ENCODE results near the gene GPR143.

The GPR143 gene

GRCh38 chrX:9767375-9767774 lies 1.7 kb upstream of the GPR143 start:
- H3K4me3 ChIP-seq (ENCODE audit: low read depth, low read length): no peak overlapping the region
- H3K27ac ChIP-seq (ENCODE audit: low read depth, low read length): no peak overlapping the region
- no peak overlapping the region for H3K9ac ChIP-seq (ENCODE audit: low read length)
- H3K9me3 ChIP-seq (ENCODE audit: control insufficient read depth, insufficient read depth, low read depth, low read length): no peaks in the 10 kb centered on the region
- H3K36me3 ChIP-seq (ENCODE audit: control insufficient read depth, insufficient read depth, low read length): no peaks in the 10 kb centered on the region
- no peaks in the 10 kb centered on the region; the same call in 1 of the 2 replicates for H3K27me3 ChIP-seq (ENCODE audit: control insufficient read depth, insufficient read depth, low read length)
- peaks cover 11% of the 10 kb centered on the region; the same call in 1 of the 2 replicates for H3K4me1 ChIP-seq (ENCODE audit: control insufficient read depth, insufficient read depth, low read length)

- no peak overlapping the region for H3K27ac ChIP-seq (ENCODE audit: low read depth, low read length)
- H3K4me1 ChIP-seq (ENCODE audit: control insufficient read depth, insufficient read depth, low read length): peaks cover 6% of the 10 kb centered on the region; the same call in 1 of the 2 replicates
- peak overlapping the region; percentile 62 for H3K4me3 ChIP-seq (ENCODE audit: low read depth, low read length)
- no peaks in the 10 kb centered on the region; the same call in 1 of the 2 replicates for H3K27me3 ChIP-seq (ENCODE audit: control insufficient read depth, insufficient read depth, low read length)
- H3K36me3 ChIP-seq (ENCODE audit: control insufficient read depth, insufficient read depth, low read length): no peaks in the 10 kb centered on the region
- peak overlapping the region; percentile 46 for H3K9ac ChIP-seq (ENCODE audit: low read length)
- H3K9me3 ChIP-seq (ENCODE audit: control insufficient read depth, insufficient read depth, low read depth, low read length): no peaks in the 10 kb centered on the region
These were observed 443 bp downstream of the GPR143 start for GRCh38 chrX:9765072-9765736.

DNA sequence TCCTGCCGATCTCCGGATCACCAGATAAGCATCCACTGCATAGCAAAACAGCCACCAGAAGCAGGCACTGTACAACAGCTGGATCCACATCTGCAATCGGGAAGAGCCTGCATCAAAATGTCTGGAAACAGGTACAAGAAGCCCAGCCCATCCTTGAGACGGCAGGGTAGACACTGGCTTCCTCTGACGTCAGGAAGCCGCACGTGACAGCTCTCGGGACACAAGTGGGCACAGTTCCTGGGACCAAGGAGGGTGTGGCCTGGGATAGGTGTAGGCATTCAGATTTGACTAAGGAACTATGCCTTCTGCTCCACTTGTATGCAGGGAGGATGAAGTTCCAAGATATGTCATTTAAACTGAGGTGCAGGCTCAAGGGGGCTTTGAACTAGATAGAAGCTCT lies 6.3 kb downstream of the GPR143 start:
- Histone ChIP-seq H3K36me3 (ENCODE audit: control insufficient read depth, insufficient read depth, low read length) (0 out of 2 replicates have a peak, but pooled peaks cover 3% of the 10 kb centered on the region), H3K9ac (ENCODE audit: low read length) (no peak overlapping the region), H3K9me3 (ENCODE audit: control insufficient read depth, insufficient read depth, low read depth, low read length) (no peaks in the 10 kb centered on the region), H3K27me3 (ENCODE audit: control insufficient read depth, insufficient read depth, low read length) (no peaks in the 10 kb centered on the region; the same call in 1 of the 2 replicates), H3K27ac (ENCODE audit: low read depth, low read length) (no peak overlapping the region), H3K4me1 (ENCODE audit: control insufficient read depth, insufficient read depth, low read length) (no peaks in the 10 kb centered on the region), H3K4me3 (ENCODE audit: low read depth, low read length) (no peak overlapping the region)

GRCh38 chrX:9758021-9758638 lies 7.5 kb downstream of the GPR143 start:
- H3K27ac ChIP-seq (ENCODE audit: low read depth, low read length): no peak overlapping the region
- H3K4me1 ChIP-seq (ENCODE audit: control insufficient read depth, insufficient read depth, low read length): no peaks in the 10 kb centered on the region
- H3K27me3 ChIP-seq (ENCODE audit: control insufficient read depth, insufficient read depth, low read length): no peaks in the 10 kb centered on the region
- H3K9me3 ChIP-seq (ENCODE audit: control insufficient read depth, insufficient read depth, low read depth, low read length): no peaks in the 10 kb centered on the region
- 0 out of 2 replicates have a peak, but pooled peaks cover 3% of the 10 kb centered on the region for H3K36me3 ChIP-seq (ENCODE audit: control insufficient read depth, insufficient read depth, low read length)
- H3K9ac ChIP-seq (ENCODE audit: low read length): no peak overlapping the region
- no peak overlapping the region for H3K4me3 ChIP-seq (ENCODE audit: low read depth, low read length)

DNA sequence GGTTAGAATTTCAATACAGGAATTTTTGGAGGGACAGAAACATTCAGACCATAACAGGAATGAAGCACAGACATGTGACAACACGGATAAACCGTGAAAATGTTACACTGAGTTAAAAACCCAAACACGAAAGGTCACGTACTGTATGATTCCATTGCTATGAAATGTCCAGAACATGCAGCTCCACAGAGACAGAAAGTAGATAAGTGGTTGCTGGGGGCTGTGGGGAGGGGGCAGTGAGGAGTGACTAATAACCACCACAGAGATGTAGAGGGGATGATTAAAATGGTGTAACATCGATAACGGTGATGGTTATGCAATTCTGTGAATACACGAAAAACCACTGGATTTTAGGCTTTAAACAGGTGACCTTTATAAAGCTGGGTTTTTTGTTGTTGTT lies 8.3 kb downstream of the GPR143 start:
- H3K9me3 ChIP-seq (ENCODE audit: control insufficient read depth, insufficient read depth, low read depth, low read length): no peaks in the 10 kb centered on the region
- no peaks in the 10 kb centered on the region for H3K27me3 ChIP-seq (ENCODE audit: control insufficient read depth, insufficient read depth, low read length)
- no peak overlapping the region for H3K9ac ChIP-seq (ENCODE audit: low read length)
- 0 out of 2 replicates have a peak, but pooled peaks cover 3% of the 10 kb centered on the region for H3K36me3 ChIP-seq (ENCODE audit: control insufficient read depth, insufficient read depth, low read length)
- H3K4me1 ChIP-seq (ENCODE audit: control insufficient read depth, insufficient read depth, low read length): no peaks in the 10 kb centered on the region
- no peak overlapping the region for H3K4me3 ChIP-seq (ENCODE audit: low read depth, low read length)
- no peak overlapping the region for H3K27ac ChIP-seq (ENCODE audit: low read depth, low read length)

DNA sequence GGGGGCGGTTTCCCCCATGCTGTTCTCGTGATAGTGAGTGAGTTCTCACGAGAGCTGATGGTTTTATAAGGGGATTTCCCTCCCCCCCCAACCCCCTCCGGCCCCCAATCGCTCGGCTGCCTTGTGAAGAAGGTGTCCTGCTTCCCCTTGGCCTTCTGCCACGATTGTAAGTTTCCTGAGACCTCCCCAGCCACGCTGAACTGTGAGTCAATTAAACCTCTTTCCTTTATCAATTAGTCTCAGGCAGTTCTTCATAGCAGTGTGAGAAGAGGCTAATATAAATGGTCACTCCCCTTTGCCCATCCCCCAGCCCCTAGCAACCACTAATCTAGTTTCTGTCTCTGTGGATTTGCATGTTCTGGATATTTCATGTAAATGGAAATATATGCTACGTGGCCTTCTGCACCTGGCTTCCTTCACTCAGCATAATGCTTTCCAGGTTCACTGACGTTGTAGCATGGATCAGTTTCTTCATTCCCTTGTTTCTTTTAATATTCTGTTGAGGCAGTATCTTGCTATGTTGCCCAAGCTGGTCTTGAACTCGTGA lies 16.4 kb downstream of the GPR143 start:
- Histone ChIP-seq H3K36me3 (ENCODE audit: control insufficient read depth, insufficient read depth, low read length) (no peaks in the 10 kb centered on the region), H3K9ac (ENCODE audit: low read length) (no peak overlapping the region), H3K4me1 (ENCODE audit: control insufficient read depth, insufficient read depth, low read length) (peaks cover 22% of the 10 kb centered on the region), H3K27me3 (ENCODE audit: control insufficient read depth, insufficient read depth, low read length) (no peaks in the 10 kb centered on the region), H3K9me3 (ENCODE audit: control insufficient read depth, insufficient read depth, low read depth, low read length) (no peaks in the 10 kb centered on the region), H3K4me3 (ENCODE audit: low read depth, low read length) (no peak overlapping the region), H3K27ac (ENCODE audit: low read depth, low read length) (no peak overlapping the region)

- no peak overlapping the region for H3K4me3 ChIP-seq (ENCODE audit: low read depth, low read length)
- no peak overlapping the region for H3K27ac ChIP-seq (ENCODE audit: low read depth, low read length)
- no peaks in the 10 kb centered on the region for H3K27me3 ChIP-seq (ENCODE audit: control insufficient read depth, insufficient read depth, low read length)
- no peak overlapping the region for H3K9ac ChIP-seq (ENCODE audit: low read length)
- H3K9me3 ChIP-seq (ENCODE audit: control insufficient read depth, insufficient read depth, low read depth, low read length): no peaks in the 10 kb centered on the region
- no peaks in the 10 kb centered on the region; the same call in 1 of the 2 replicates for H3K36me3 ChIP-seq (ENCODE audit: control insufficient read depth, insufficient read depth, low read length)
- H3K4me1 ChIP-seq (ENCODE audit: control insufficient read depth, insufficient read depth, low read length): peaks cover 22% of the 10 kb centered on the region
These were observed 18.0 kb downstream of the GPR143 start for GRCh38 chrX:9747644-9748043.

DNA sequence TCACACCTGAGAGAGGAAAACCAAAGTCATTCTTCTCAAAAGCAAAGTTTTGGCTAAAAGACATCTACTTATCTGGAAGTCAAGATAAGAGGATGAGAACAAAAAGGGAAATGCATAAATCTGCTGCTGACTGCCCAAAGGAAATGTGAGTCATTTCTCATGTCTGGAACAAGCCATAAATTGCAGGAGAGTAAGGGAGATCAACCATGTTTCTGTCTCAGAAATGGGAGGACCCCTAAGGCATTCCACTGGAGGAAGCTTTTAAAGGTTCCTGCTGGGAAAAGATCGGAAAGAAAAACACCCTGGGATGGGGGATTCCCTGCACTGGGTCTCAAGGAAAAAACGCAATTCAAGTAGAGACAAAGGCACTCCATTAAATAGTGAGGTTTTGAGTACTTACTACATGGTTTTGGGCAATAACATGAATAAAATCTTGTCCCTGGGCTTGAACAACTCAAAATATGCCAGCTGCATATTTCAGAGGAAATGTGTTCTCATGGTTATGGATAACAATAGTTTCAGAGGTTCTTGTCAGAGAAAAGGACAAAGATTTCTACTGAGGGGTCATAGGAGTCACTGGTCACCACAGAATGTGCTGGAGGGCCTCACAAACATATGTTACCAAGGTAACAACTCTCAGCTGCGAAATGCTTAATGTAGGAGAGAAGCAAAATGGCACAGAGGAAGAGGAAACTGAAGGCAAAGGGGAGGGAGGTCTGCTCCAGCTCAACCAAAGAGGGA lies 19.3 kb downstream of the GPR143 start:
- H3K4me3 ChIP-seq (ENCODE audit: low read depth, low read length): no peak overlapping the region

GRCh38 chrX:9745417-9746115 lies 20.1 kb downstream of the GPR143 start:
- H3K4me3 ChIP-seq (ENCODE audit: low read depth, low read length): no peak overlapping the region
- H3K9me3 ChIP-seq (ENCODE audit: control insufficient read depth, insufficient read depth, low read depth, low read length): no peaks in the 10 kb centered on the region
- H3K27ac ChIP-seq (ENCODE audit: low read depth, low read length): peak overlapping the region; percentile 75
- no peaks in the 10 kb centered on the region; the same call in 1 of the 2 replicates for H3K36me3 ChIP-seq (ENCODE audit: control insufficient read depth, insufficient read depth, low read length)
- peaks cover 22% of the 10 kb centered on the region for H3K4me1 ChIP-seq (ENCODE audit: control insufficient read depth, insufficient read depth, low read length)
- H3K27me3 ChIP-seq (ENCODE audit: control insufficient read depth, insufficient read depth, low read length): no peaks in the 10 kb centered on the region
- H3K9ac ChIP-seq (ENCODE audit: low read length): peak overlapping the region; percentile 35

More for the DNA sequence above, 19.3 kb downstream of the GPR143 start:
- no peaks in the 10 kb centered on the region for H3K27me3 ChIP-seq (ENCODE audit: control insufficient read depth, insufficient read depth, low read length)
- peaks cover 22% of the 10 kb centered on the region for H3K4me1 ChIP-seq (ENCODE audit: control insufficient read depth, insufficient read depth, low read length)
- peak overlapping the region; percentile 75 for H3K27ac ChIP-seq (ENCODE audit: low read depth, low read length)
- H3K9me3 ChIP-seq (ENCODE audit: control insufficient read depth, insufficient read depth, low read depth, low read length): no peaks in the 10 kb centered on the region
- no peaks in the 10 kb centered on the region; the same call in 1 of the 2 replicates for H3K36me3 ChIP-seq (ENCODE audit: control insufficient read depth, insufficient read depth, low read length)
- peak overlapping the region; percentile 55 for H3K9ac ChIP-seq (ENCODE audit: low read length)

DNA sequence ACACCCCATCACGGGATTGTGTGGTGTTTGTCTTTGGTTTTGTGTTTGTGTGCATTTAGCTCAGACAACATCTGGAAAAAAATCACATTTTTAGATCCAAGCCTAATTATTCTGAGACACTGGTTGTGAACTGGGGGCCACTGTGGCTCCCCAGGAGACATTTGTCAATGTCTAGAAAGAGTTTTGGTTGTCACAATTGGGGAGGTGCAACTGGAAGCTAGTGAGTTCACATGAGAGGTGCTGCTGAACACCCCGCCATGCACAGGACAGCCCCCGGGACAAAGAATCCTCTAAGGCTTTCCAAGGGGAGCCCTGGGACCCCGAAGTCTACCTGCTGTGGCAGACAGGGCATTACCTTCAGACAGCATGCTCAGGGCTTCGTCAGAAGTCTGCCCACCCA lies 26.5 kb downstream of the GPR143 start:
- H3K27ac ChIP-seq (ENCODE audit: low read depth, low read length): no peak overlapping the region
- H3K36me3 ChIP-seq (ENCODE audit: control insufficient read depth, insufficient read depth, low read length): peaks cover 4% of the 10 kb centered on the region; the same call in 1 of the 2 replicates
- H3K4me1 ChIP-seq (ENCODE audit: control insufficient read depth, insufficient read depth, low read length): no peaks in the 10 kb centered on the region
- H3K27me3 ChIP-seq (ENCODE audit: control insufficient read depth, insufficient read depth, low read length): no peaks in the 10 kb centered on the region
- H3K9me3 ChIP-seq (ENCODE audit: control insufficient read depth, insufficient read depth, low read depth, low read length): no peaks in the 10 kb centered on the region
- no peak overlapping the region for H3K4me3 ChIP-seq (ENCODE audit: low read depth, low read length)
- H3K9ac ChIP-seq (ENCODE audit: low read length): no peak overlapping the region
